PC-3 (cell line): ENCODE measurements around the gene LINGO1. TPM values are rescaled to one million over a fixed set of nuclear protein-coding genes. Genes with fewer than 3 reads are reported as not detected.

Experiments
- ATAC-seq: fragments of 200-7000 bp; cut with Tn5 transposase; 2 replicates; pipeline ENCODE4 v1.9.1; 2020; ENCODE audit warnings: mild to moderate bottlenecking, moderate library complexity
- BruUV-seq: library from RNA; stranded (reverse); fragments of 400-500 nt; replicated peaks from 2 replicates; lab custom pipeline; 2021; lab: Mats Ljungman, UMichigan
- CTCF ChIA-PET: fragments of 300-600 bp; sonication (Branson Sonifier 250); formaldehyde crosslinking; loops from one replicate; lab custom pipeline; 2022; ENCODE audit warnings: antibody characterized with exemption; lab: Charles Lee
- POLR2A ChIA-PET: fragments of 300-600 bp; sonication (Branson Sonifier 250); formaldehyde crosslinking; loops from one replicate; lab custom pipeline; 2022; ENCODE audit warnings: antibody characterized with exemption; ENCODE audit not compliant: unreplicated experiment; lab: Charles Lee
- DNase-seq: peaks from one replicate; pipeline ENCODE4 v3.0.0-alpha.2; 2015
- H2AFZ ChIP-seq: fragments of 300-600 bp; sonication (generic); 2 replicates; pipeline ENCODE4 v1.6.0; 2016; ENCODE audit warnings: antibody characterized with exemption, low read length
- H3F3A ChIP-seq: fragments of 300-600 bp; sonication (generic); one replicate; pipeline ENCODE4 v1.6.0; 2017; ENCODE audit warnings: antibody characterized with exemption, low read length, control low read depth, mild to moderate bottlenecking; ENCODE audit not compliant: unreplicated experiment
- H3K27ac ChIP-seq: fragments of 300-600 bp; sonication (generic); 2 replicates; pipeline ENCODE4 v1.5.1; 2016; ENCODE audit warnings: mild to moderate bottlenecking, low read length
- H3K27me3 ChIP-seq: fragments of 300-600 bp; sonication (generic); 2 replicates; pipeline ENCODE4 v1.6.1; 2016; ENCODE audit warnings: low read length, mixed read lengths
- H3K36me3 ChIP-seq: fragments of 300-600 bp; sonication (generic); 2 replicates; pipeline ENCODE4 v1.6.1; 2016; ENCODE audit warnings: low read depth, mixed run types, low read length, mixed read lengths
- H3K4me1 ChIP-seq: fragments of 300-600 bp; sonication (generic); 2 replicates; pipeline ENCODE4 v1.5.1; 2016; ENCODE audit warnings: low read length; ENCODE audit not compliant: insufficient read depth
- H3K4me2 ChIP-seq: fragments of 300-600 bp; sonication (generic); 2 replicates; pipeline ENCODE4 v1.6.0; 2016; ENCODE audit warnings: low read length
- H3K4me3 ChIP-seq: fragments of 300-600 bp; sonication (generic); 2 replicates; pipeline ENCODE4 v1.5.1; 2016; ENCODE audit warnings: mild to moderate bottlenecking, low read length, mixed read lengths
- H3K79me2 ChIP-seq: fragments of 300-600 bp; sonication (generic); 2 replicates; pipeline ENCODE4 v1.6.1; 2017; ENCODE audit warnings: low read length, mixed read lengths
- H3K9ac ChIP-seq: fragments of 300-600 bp; sonication (generic); 2 replicates; pipeline ENCODE4 v1.6.0; 2016; ENCODE audit warnings: mild to moderate bottlenecking, low read length
- H3K9me2 ChIP-seq: fragments of 300-600 bp; sonication (generic); replicated peaks from 2 replicates; pipeline ENCODE4 v1.6.1; 2016; ENCODE audit warnings: mixed run types, low read length, mixed read lengths
- H3K9me3 ChIP-seq: fragments of 300-600 bp; sonication (generic); 2 replicates; pipeline ENCODE4 v1.6.1; 2016; ENCODE audit warnings: low read length, mixed read lengths
- H4K20me1 ChIP-seq: fragments of 300-600 bp; sonication (generic); 2 replicates; pipeline ENCODE4 v1.6.1; 2016; ENCODE audit warnings: low read length, mixed read lengths
- CTCF ChIP-seq: fragments of 300-600 bp; sonication (generic); conservative IDR thresholded peaks from 2 replicates; pipeline ENCODE4 v1.5.1; 2017; ENCODE audit warnings: antibody characterized with exemption, low read depth, mild to moderate bottlenecking, low read length
- EZH2 ChIP-seq: fragments of 300-600 bp; sonication (generic); IDR thresholded peaks from one replicate; pipeline ENCODE4 v1.6.1; 2017; ENCODE audit warnings: antibody characterized with exemption, mild to moderate bottlenecking, low read length; ENCODE audit not compliant: unreplicated experiment
- EZH2phosphoT487 ChIP-seq: fragments of 300-600 bp; sonication (generic); IDR thresholded peaks from 2 replicates; pipeline ENCODE4 v1.6.1; 2018; ENCODE audit warnings: mild to moderate bottlenecking, antibody characterized with exemption, low read length, borderline replicate concordance
- intact Hi-C: fragments of 100-400 bp; cut with micrococcal nuclease; formaldehyde crosslinking; loops from 2 replicates; pipeline ENCODE4 v1.9.0; 2023
- total RNA-seq: library from RNA; depleted of rRNA; stranded (reverse); fragments of >200 nt; gene quantifications from 2 replicates; pipeline ENCODE4 v1.2.3, GENCODE V29; 2014

The LINGO1 gene
- total RNA-seq, 1 experiment from 2014 or later: not detected

- Histone ChIP-seq H3K36me3 (no peaks in the 10 kb centered on the region), H4K20me1 (no peaks in the 10 kb centered on the region), H2AFZ (no peak overlapping the region), H3K9ac (no peak overlapping the region), H3K4me2 (no peak overlapping the region), H3K4me1 (no peaks in the 10 kb centered on the region), H3F3A (no peaks in the 10 kb centered on the region), H3K9me3 (no peaks in the 10 kb centered on the region), H3K9me2 (no peaks in the 10 kb centered on the region), H3K4me3 (no peak overlapping the region), H3K27me3 (no peaks in the 10 kb centered on the region), H3K27ac (no peak overlapping the region), H3K79me2 (no peaks in the 10 kb centered on the region)
- TF ChIP-seq EZH2phosphoT487 (no peak), CTCF (no peak), EZH2 (no peak)
- POLR2A ChIA-PET: no interaction called here
- BruUV-seq: no TSS peak
- no peak for DNase-seq
- ATAC-seq: no peak
- CTCF ChIA-PET: no interaction called here
- intact Hi-C loops: no loop called here
Observed at GRCh38 chr15:77620297-77620696, 12.4 kb downstream of the LINGO1 start.

GRCh38 chr15:77619883-77620282 is 12.8 kb downstream of the LINGO1 start:
- H3K9me3 ChIP-seq: no peaks in the 10 kb centered on the region
- no peaks in the 10 kb centered on the region for H3K27me3 ChIP-seq
- no peak for TF ChIP-seq EZH2phosphoT487
- no peak for TF ChIP-seq CTCF
- TF ChIP-seq EZH2: no peak
- ATAC-seq: no peak
- no peaks in the 10 kb centered on the region for H4K20me1 ChIP-seq
- BruUV-seq: no TSS peak
- H3K79me2 ChIP-seq: no peaks in the 10 kb centered on the region
- H3K36me3 ChIP-seq: no peaks in the 10 kb centered on the region
- POLR2A ChIA-PET: no interaction called here
- intact Hi-C loops: no loop called here
- CTCF ChIA-PET: no interaction called here
- H3K4me3 ChIP-seq: no peak overlapping the region
- no peak overlapping the region for H3K9ac ChIP-seq
- no peaks in the 10 kb centered on the region for H3K4me1 ChIP-seq
- DNase-seq: no peak
- no peaks in the 10 kb centered on the region for H3K9me2 ChIP-seq
- no peak overlapping the region for H2AFZ ChIP-seq
- H3F3A ChIP-seq: no peaks in the 10 kb centered on the region
- H3K4me2 ChIP-seq: no peak overlapping the region
- no peak overlapping the region for H3K27ac ChIP-seq

GRCh38 chr15:77617476-77618230 is 15.1 kb downstream of the LINGO1 start:
- H3K9me3 ChIP-seq: no peaks in the 10 kb centered on the region
- no peaks in the 10 kb centered on the region for H3K9me2 ChIP-seq
- H3K36me3 ChIP-seq: no peaks in the 10 kb centered on the region
- intact Hi-C loops: no loop called here
- no peak overlapping the region for H3K4me2 ChIP-seq
- H3K9ac ChIP-seq: no peak overlapping the region
- DNase-seq (peak; percentile 29), ATAC-seq (no peak)
- H4K20me1 ChIP-seq: no peaks in the 10 kb centered on the region
- H3K27me3 ChIP-seq: no peaks in the 10 kb centered on the region
- no peaks in the 10 kb centered on the region for H3K79me2 ChIP-seq
- no peaks in the 10 kb centered on the region for H3K4me1 ChIP-seq
- H3F3A ChIP-seq: no peaks in the 10 kb centered on the region
- no peak for TF ChIP-seq EZH2phosphoT487
- TF ChIP-seq CTCF: peak; percentile 61
- no peak overlapping the region for H3K4me3 ChIP-seq
- H2AFZ ChIP-seq: no peak overlapping the region
- no TSS peak for BruUV-seq
- no peak overlapping the region for H3K27ac ChIP-seq
- ChIA-PET POLR2A (no interaction called here), CTCF (no interaction called here)
